Measurements from ENCODE around the gene ZNF511.

DNA sequence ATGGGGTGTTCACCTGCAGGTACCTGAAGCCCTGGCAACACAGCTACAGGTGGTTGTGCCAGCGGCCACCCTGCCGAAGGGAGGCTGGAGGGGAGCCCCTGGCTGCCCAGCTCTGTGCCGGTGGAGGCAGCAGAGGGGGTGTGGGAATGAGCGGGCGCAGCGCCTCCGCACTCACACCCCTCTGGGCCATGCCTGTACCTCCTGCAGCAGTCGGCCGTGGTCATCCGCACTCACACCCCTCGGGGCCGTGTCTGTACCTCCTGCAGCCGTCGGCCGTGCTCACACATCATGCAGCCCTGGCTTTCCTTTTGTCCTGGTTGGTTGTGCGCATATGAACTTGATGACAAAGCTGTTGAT, 1.7 kb downstream of the ZNF511 start:
- no peak for TF ChIP-seq EP300 (IDR thresholded peaks at IDR 0.05; ENCODE audit: low read depth)
- TF ChIP-seq, protein P1, sequence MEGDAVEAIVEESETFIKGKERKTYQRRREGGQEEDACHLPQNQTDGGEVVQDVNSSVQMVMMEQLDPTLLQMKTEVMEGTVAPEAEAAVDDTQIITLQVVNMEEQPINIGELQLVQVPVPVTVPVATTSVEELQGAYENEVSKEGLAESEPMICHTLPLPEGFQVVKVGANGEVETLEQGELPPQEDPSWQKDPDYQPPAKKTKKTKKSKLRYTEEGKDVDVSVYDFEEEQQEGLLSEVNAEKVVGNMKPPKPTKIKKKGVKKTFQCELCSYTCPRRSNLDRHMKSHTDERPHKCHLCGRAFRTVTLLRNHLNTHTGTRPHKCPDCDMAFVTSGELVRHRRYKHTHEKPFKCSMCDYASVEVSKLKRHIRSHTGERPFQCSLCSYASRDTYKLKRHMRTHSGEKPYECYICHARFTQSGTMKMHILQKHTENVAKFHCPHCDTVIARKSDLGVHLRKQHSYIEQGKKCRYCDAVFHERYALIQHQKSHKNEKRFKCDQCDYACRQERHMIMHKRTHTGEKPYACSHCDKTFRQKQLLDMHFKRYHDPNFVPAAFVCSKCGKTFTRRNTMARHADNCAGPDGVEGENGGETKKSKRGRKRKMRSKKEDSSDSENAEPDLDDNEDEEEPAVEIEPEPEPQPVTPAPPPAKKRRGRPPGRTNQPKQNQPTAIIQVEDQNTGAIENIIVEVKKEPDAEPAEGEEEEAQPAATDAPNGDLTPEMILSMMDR (IDR thresholded peaks at IDR 0.05), result no peak
- no peak for TF ChIP-seq POLR2AphosphoS5 (IDR thresholded peaks at IDR 0.05)

Data from transverse colon (tissue), 4 donors.